BJ (cell line): ENCODE results near the gene TRABD. TPM values are rescaled to one million over a fixed set of nuclear protein-coding genes. Genes with fewer than 3 reads are reported as not detected.
A peak's percentile ranks its signal among the peaks of the same experiment; 100 is the strongest.

ENCODE experiments used
- CTCF ChIA-PET: fragments of 350-600 bp; formaldehyde crosslinking; extraction: SDS; loops from one replicate; lab custom pipeline; 2021; ENCODE audit warnings: antibody characterized with exemption, inconsistent platforms; lab: Yijun Ruan, JAX
- POLR2A ChIA-PET: fragments of 300-600 bp; sonication (Branson Sonifier 250); formaldehyde crosslinking; extraction: SDS; loops from one replicate; lab custom pipeline; 2021; ENCODE audit warnings: antibody characterized with exemption; lab: Charles Lee
- DNase-seq: peaks from one replicate; pipeline ENCODE4 v3.0.0-alpha.2; 2011; ENCODE audit warnings: low read depth
- H3K27me3 ChIP-seq: 2 replicates; pipeline ENCODE4 v1.6.0; 2011; ENCODE audit warnings: low read length; ENCODE audit not compliant: control insufficient read depth, insufficient read depth
- H3K36me3 ChIP-seq: 2 replicates; pipeline ENCODE4 v1.5.1; 2011; ENCODE audit warnings: low read length; ENCODE audit not compliant: control insufficient read depth, insufficient read depth
- H3K4me3 ChIP-seq: 2 replicates; pipeline ENCODE4 v1.5.1; 2011; ENCODE audit warnings: low read depth, mild to moderate bottlenecking, control low read depth, low read length
- polyA plus RNA-seq: library from polyadenylated mRNA; depleted of rRNA; stranded (reverse); fragments of >200 nt; gene quantifications from 2 replicates; pipeline ENCODE4 v1.2.3, GENCODE V29; 2011
- TF ChIP-seq, protein P1 (sequence below): IDR thresholded peaks from 2 replicates; pipeline ENCODE4 v1.5.1; 2011; ENCODE audit warnings: low read depth, mild to moderate bottlenecking, control low read depth, inconsistent platforms, low read length, moderate library complexity; ENCODE audit not compliant: insufficient read depth

Gene TRABD
- polyA plus RNA-seq, 1 experiment = 31.5 TPM

DNA sequence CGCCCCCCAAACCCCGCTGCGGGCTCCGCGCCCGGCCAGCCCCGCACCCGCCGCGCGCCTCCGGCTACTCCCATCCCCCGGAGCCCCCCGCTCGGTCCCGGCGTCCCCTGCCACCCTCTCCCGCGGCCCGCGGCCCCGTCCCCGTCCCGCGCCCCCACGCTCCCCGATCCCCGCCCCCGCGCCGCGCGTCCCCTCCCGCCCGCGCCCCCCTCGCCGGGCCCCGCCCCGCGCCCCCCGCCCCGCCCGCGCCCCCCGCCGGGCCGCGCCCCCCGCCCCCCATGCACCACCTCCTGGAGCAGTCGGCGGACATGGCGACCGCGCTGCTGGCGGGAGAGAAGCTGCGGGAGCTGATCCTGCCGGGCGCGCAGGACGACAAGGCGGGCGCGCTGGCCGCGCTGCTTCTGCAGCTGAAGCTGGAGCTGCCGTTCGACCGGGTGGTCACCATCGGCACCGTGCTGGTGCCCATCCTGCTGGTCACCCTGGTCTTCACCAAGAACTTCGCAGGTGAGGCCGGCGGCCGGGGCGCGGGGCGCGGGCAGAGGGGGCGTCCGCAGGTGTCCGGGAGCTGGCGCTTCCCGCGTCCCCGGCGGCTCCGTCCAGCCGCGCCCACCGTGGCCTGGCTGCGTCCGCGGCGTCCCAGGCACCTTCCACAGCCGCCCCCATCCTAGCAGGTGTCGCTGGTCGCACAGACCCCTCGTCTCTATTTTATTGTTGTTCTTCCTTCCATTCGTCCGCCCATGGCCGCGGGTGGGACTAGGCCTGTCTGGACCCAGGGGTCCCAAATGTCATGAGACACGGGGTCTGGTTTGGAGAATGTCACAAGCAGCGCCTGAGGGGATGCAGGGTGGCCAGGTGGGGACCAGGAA, 15.0 kb upstream of the TRABD start, which contains the start of gene PANX2:
TSS of gene PANX2 (plus strand) at position 279 of the 866 bp plus-strand sequence. CDS start at position 279, 0 bp downstream.
- CTCF ChIA-PET = no interaction called here
- Histone ChIP-seq H3K4me3 (peak within 1 kb of the TSS; percentile 46), H3K36me3 (no peaks in the 10 kb centered on the region), H3K27me3 (no peaks in the 10 kb centered on the region)
- DNase-seq = no peak
- POLR2A ChIA-PET = interaction anchor here (0.9 kb wide), 1 partner anchor 14 kb away, joined by 3 read pairs; no protein-coding TSS in a partner anchor
- TF ChIP-seq, protein P1, sequence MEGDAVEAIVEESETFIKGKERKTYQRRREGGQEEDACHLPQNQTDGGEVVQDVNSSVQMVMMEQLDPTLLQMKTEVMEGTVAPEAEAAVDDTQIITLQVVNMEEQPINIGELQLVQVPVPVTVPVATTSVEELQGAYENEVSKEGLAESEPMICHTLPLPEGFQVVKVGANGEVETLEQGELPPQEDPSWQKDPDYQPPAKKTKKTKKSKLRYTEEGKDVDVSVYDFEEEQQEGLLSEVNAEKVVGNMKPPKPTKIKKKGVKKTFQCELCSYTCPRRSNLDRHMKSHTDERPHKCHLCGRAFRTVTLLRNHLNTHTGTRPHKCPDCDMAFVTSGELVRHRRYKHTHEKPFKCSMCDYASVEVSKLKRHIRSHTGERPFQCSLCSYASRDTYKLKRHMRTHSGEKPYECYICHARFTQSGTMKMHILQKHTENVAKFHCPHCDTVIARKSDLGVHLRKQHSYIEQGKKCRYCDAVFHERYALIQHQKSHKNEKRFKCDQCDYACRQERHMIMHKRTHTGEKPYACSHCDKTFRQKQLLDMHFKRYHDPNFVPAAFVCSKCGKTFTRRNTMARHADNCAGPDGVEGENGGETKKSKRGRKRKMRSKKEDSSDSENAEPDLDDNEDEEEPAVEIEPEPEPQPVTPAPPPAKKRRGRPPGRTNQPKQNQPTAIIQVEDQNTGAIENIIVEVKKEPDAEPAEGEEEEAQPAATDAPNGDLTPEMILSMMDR = no peak

DNA sequence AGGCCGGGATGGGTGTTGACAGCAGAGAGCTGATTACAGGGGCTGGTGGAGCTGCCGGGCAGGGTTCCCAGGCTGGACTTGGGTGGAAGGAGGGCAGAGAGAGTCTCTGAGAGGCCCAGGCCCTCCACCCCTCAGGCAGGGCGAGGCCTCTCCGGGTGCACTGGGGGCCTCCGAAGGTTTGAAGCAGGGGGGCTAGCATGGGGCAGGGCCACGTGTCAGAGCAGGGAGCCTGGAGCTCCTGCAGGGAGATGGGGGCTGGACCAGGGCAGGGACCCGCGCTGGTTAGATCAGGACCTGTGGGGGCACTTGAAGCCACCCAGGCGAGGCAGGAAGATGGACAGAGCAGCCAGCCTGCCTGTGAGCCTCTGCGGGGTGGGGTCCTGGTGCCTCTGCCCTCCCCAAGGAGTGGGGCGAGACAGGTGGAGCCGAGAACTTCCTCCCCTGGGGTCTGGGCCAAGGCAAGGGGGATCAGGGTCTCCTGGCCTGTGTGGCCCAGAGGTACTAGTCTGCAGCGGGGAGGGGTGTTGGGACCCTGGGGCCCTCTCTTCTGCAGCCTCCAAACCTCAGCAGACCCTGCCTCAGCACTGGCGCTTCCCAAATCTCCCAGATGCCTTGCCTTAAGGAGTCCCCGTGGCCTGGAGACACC, 14.3 kb upstream of the TRABD start:
- no peaks in the 10 kb centered on the region for H3K36me3 ChIP-seq
- DNase-seq = no peak
- ChIA-PET CTCF (no interaction called here), POLR2A (interaction anchor here (0.9 kb wide), 1 partner anchor 13 kb away, joined by 3 read pairs; no protein-coding TSS in a partner anchor)
- no peaks in the 10 kb centered on the region for H3K27me3 ChIP-seq
- H3K4me3 ChIP-seq = peak overlapping the region; percentile 46
- TF ChIP-seq, protein P1 = no peak

DNA sequence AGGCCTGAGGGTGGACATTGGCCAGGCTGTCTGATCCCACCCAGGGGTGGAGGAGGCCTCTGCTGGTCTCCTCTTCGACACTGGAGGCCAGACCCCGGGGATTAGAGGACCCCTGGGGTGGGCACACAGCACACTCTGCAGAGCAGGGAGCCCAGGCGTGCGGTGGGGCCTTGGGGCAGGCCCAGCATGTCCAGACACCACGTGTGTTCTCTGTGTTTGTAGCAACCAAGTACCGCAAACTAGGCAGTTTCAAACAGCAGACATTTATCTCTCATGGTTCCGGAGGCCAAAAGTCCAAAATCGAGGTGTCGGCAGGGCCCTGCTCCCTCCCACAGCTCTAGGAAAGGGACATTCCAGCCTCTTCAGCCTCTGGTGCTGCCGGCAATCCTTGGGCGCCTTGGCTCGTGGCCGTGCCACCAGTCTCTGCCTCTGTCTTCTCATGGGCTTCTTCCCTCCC, 13.7 kb upstream of the TRABD start:
- no peaks in the 10 kb centered on the region for H3K27me3 ChIP-seq
- H3K4me3 ChIP-seq = no peak overlapping the region
- ChIA-PET POLR2A (no interaction called here), CTCF (no interaction called here)
- TF ChIP-seq, protein P1 = no peak
- DNase-seq = no peak
- H3K36me3 ChIP-seq = no peaks in the 10 kb centered on the region

DNA sequence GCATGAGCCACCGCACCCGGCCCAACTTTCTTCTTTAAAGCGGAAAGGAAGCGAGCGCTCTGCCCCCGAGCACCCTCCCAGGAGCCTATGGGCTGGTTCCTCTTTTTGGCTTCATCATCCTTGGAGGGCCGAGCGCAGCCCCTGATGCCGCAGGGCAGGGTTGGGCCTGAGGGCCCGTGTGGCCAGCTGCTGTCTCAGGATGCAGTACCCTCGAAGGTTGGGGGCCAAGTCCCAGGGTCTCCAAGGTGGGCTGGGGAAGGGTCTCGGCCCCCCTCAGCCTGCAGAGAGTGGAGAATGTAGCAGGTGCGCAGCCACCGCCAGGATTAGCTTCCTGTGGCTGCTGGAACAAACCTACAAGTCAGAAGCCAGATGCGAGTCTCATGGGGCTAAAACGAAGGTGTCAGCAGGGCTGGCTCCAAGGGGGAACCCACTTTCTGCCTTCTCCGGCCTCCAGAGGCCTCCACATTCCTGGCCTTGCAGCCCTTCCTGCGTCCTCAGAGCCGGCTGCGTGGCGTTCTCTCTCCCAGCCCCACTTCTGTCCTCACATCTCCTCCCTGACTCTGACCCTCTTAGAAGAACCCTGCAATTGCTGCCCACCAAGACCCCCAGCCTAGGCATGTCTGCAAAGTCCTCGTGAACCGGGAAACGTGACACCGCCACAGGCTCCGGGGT, 12.3 kb upstream of the TRABD start:
- DNase-seq = no peak
- POLR2A ChIA-PET = no interaction called here
- Histone ChIP-seq H3K36me3 (no peaks in the 10 kb centered on the region), H3K4me3 (no peak overlapping the region), H3K27me3 (no peaks in the 10 kb centered on the region)
- TF ChIP-seq, protein P1 = no peak
- CTCF ChIA-PET = no interaction called here

DNA sequence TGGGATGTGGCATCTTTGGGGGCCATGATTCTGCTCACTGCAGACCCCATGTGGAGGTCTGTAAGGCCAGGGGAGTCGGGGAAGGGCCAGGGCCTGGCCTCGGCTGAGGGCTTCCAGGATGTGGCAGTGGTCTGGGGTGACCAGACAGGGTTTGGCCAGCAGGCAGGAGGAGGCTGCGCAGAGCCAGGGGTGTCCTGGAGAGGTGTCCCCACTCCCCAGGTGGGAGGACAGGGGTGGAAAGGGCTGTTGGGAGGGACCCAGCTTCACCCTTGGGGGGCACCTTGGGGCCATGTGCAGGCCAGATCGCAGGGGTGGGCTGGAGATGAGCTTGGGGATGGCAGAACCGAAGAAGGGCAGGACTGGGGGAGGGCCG, 11.7 kb upstream of the TRABD start:
- Histone ChIP-seq H3K36me3 (no peaks in the 10 kb centered on the region), H3K4me3 (no peak overlapping the region), H3K27me3 (no peaks in the 10 kb centered on the region)
- CTCF ChIA-PET = no interaction called here
- POLR2A ChIA-PET = no interaction called here
- TF ChIP-seq, protein P1 = no peak
- no peak for DNase-seq
